HCT116 (cell line): ENCODE measurements around the gene TRIP10.

Experiments used
- POLR2A ChIP-seq: IDR thresholded peaks from 2 replicates; pipeline ENCODE4 v1.7.0; 2011; ENCODE audit warnings: borderline replicate concordance; ENCODE audit not compliant: insufficient read depth, insufficient read length; ENCODE audit errors: extremely low read depth
- SIN3A ChIP-seq: IDR thresholded peaks from 2 replicates; pipeline ENCODE4 v1.6.1; 2012; ENCODE audit warnings: low read depth

DNA sequence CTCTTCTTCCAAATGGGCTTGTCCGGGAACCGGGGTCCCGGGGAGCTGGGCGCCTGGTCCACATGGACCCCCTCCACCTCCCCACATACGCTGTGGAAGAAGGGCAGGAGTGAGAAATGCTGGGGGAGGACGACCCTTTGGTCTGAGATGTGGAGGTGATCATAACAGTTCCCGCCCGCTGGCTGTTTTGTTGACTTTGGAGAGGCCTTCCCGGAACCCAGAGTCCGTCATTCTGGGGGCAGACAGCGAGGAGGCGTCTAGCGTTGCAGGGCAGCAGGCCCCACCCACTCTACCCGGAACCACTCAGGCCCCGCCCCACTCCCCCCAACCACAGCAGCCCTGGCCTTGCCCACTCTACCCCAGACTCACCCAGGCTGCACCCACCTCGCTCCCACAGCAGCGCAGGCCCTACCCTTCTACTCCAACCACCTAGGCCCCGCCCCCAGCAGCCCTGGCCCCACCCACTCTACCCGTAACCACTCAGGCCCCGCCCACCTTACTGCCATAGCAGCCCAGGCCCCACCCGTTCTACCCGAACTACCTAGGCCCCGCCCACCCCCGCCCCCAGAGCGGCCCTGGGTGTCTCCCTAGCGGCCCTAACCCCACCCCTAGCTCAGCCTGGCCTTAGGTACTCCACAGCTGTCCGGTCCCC is 9.2 kb upstream of the TRIP10 start:
- TF ChIP-seq SIN3A, result no peak
- TF ChIP-seq POLR2A, result no peak
